Thyroid gland (tissue), 4 donors: ENCODE measurements around the gene UVSSA. TPM values are rescaled to one million over a fixed set of nuclear protein-coding genes. Genes with fewer than 3 reads are reported as not detected.
A peak's percentile ranks its signal among the peaks of the same experiment; 100 is the strongest.

Experiments used
- DNase-seq, 2 donors: peaks; one replicate each; pipeline ENCODE4 v3.0.0-alpha.2; 2019
- H3K27ac ChIP-seq, 3 donors: fragments of 200-600 bp; sonication (generic); 1 replicate in 2 of 3; 2 replicates in 1 of 3; pipeline ENCODE4 v1.5.1; 2016 to 2019; ENCODE audit warnings: mild to moderate bottlenecking in 1 of 3, moderate library complexity in 1 of 3
- H3K27me3 ChIP-seq: fragments of 200-600 bp; sonication (generic); one replicate; pipeline ENCODE4 v1.5.1; 2019
- H3K36me3 ChIP-seq, 2 donors: fragments of 200-600 bp; sonication (generic); one replicate each; pipeline ENCODE4 v1.5.1; 2016 to 2019
- H3K4me1 ChIP-seq, 2 donors: fragments of 200-600 bp; sonication (generic); one replicate each; pipeline ENCODE4 v1.5.1; 2017 to 2019
- H3K4me3 ChIP-seq, 3 donors: fragments of 200-600 bp; sonication (generic); replicated peaks in 1 of 3; 1 replicate in 2 of 3; 2 replicates in 1 of 3; pipeline ENCODE4 v1.5.1; 2016; ENCODE audit warnings: mild to moderate bottlenecking in 1 of 3
- H3K9me3 ChIP-seq: fragments of 200-600 bp; sonication (generic); one replicate; pipeline ENCODE4 v1.5.1; 2017
- POLR2A ChIP-seq, 2 donors: fragments of 450-650 bp; IDR thresholded peaks; one replicate each; pipeline ENCODE4 v1.6.1; 2017; ENCODE audit warnings: antibody characterized with exemption in 2 of 2, mild to moderate bottlenecking in 2 of 2, moderate library complexity in 1 of 2
- WGBS, 2 donors: methylation state at CpG; one replicate each; pipeline ENCODE4 v1.1.5; 2017; 5-methylcytosine and 5-hydroxymethylcytosine counted together
- intact Hi-C: fragments of 100-400 bp; cut with DNase I; formaldehyde crosslinking; loops from one replicate; pipeline ENCODE4 v1.15.1; 2023
- total RNA-seq, 4 donors: library from RNA; depleted of rRNA; stranded (reverse); fragments of >200 nt; gene quantifications; one replicate each; pipeline ENCODE4 v1.2.3, GENCODE V29; 2016
- TF ChIP-seq, protein P1 (sequence below), 6 experiments: fragments of 200-600 bp in 3 of 6; fragments of 450-650 bp in 3 of 6; sonication (generic) in 3 of 6; IDR thresholded peaks; one replicate each; pipeline ENCODE4 v1.5.1; 2016 to 2019; ENCODE audit warnings: antibody characterized with exemption in 6 of 6, mild to moderate bottlenecking in 2 of 6, inconsistent platforms in 1 of 6, moderate library complexity in 1 of 6

Gene UVSSA
- total RNA-seq, 4 donors from 2014 or later: 16.7 to 38.7 (median 27.7) TPM

GRCh38 chr4:1307951-1308735 is 38.9 kb upstream of the UVSSA start:
- peaks cover 39 to 60% of the 10 kb centered on the region in 2 donors for H3K4me1 ChIP-seq
- peak in 1 of 2 donors; percentile 22 for DNase-seq
- H3K27ac ChIP-seq: peak overlapping the region; percentile 73 to 85 (median 82)
- intact Hi-C loops: no loop called here
- H3K36me3 ChIP-seq: peaks cover 4 to 5% of the 10 kb centered on the region in 2 donors
- H3K9me3 ChIP-seq: no peaks in the 10 kb centered on the region
- TF ChIP-seq POLR2A (IDR thresholded peaks at IDR 0.05): no peak
- TF ChIP-seq, protein P1, sequence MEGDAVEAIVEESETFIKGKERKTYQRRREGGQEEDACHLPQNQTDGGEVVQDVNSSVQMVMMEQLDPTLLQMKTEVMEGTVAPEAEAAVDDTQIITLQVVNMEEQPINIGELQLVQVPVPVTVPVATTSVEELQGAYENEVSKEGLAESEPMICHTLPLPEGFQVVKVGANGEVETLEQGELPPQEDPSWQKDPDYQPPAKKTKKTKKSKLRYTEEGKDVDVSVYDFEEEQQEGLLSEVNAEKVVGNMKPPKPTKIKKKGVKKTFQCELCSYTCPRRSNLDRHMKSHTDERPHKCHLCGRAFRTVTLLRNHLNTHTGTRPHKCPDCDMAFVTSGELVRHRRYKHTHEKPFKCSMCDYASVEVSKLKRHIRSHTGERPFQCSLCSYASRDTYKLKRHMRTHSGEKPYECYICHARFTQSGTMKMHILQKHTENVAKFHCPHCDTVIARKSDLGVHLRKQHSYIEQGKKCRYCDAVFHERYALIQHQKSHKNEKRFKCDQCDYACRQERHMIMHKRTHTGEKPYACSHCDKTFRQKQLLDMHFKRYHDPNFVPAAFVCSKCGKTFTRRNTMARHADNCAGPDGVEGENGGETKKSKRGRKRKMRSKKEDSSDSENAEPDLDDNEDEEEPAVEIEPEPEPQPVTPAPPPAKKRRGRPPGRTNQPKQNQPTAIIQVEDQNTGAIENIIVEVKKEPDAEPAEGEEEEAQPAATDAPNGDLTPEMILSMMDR (IDR thresholded peaks at IDR 0.05): no peak
- no peaks in the 10 kb centered on the region for H3K27me3 ChIP-seq
- 87% methylated on average over 34 of the region's 34 CpGs for WGBS, 2 donors
- H3K4me3 ChIP-seq: no peak overlapping the region

GRCh38 chr4:1309261-1310010 is 37.6 kb upstream of the UVSSA start:
- 3 to 7% methylated on average over 15 to 28 of the region's 36 CpGs for WGBS, 2 donors
- intact Hi-C loops: no loop called here

GRCh38 chr4:1310031-1310795 is 36.8 kb upstream of the UVSSA start:
- intact Hi-C loops: no loop called here
- DNase-seq: no peak
- WGBS, 2 donors: 77 to 85% methylated on average over 21 to 23 of the region's 32 CpGs
- Histone ChIP-seq H3K4me3 (peak overlapping the region in 1 of 3 donors; percentile 32), H3K36me3 (peaks cover 19 to 23% of the 10 kb centered on the region in 2 donors), H3K4me1 (peaks cover 38 to 42% of the 10 kb centered on the region in 2 donors), H3K27ac (peak overlapping the region in 2 of 3 donors; percentile 9 to 73), H3K27me3 (no peaks in the 10 kb centered on the region), H3K9me3 (no peaks in the 10 kb centered on the region)
- TF ChIP-seq, protein P1 (IDR thresholded peaks at IDR 0.05): no peak
- no peak for TF ChIP-seq POLR2A (IDR thresholded peaks at IDR 0.05)

More at GRCh38 chr4:1309261-1310010, 37.6 kb upstream of the UVSSA start:
- TF ChIP-seq, protein P1 (IDR thresholded peaks at IDR 0.05): peak in 2 of 6 experiments; percentile 0 to 19
- TF ChIP-seq POLR2A (IDR thresholded peaks at IDR 0.05): peak in 1 of 2 donors; percentile 49
- Histone ChIP-seq H3K36me3 (peaks cover 13 to 18% of the 10 kb centered on the region in 2 donors), H3K9me3 (no peaks in the 10 kb centered on the region), H3K4me3 (peak overlapping the region in 1 of 3 donors; percentile 32), H3K27me3 (no peaks in the 10 kb centered on the region), H3K27ac (peak overlapping the region in 2 of 3 donors; percentile 73 to 85), H3K4me1 (peaks cover 39 to 48% of the 10 kb centered on the region in 2 donors)
- peak; percentile 98 to 99 for DNase-seq

DNA sequence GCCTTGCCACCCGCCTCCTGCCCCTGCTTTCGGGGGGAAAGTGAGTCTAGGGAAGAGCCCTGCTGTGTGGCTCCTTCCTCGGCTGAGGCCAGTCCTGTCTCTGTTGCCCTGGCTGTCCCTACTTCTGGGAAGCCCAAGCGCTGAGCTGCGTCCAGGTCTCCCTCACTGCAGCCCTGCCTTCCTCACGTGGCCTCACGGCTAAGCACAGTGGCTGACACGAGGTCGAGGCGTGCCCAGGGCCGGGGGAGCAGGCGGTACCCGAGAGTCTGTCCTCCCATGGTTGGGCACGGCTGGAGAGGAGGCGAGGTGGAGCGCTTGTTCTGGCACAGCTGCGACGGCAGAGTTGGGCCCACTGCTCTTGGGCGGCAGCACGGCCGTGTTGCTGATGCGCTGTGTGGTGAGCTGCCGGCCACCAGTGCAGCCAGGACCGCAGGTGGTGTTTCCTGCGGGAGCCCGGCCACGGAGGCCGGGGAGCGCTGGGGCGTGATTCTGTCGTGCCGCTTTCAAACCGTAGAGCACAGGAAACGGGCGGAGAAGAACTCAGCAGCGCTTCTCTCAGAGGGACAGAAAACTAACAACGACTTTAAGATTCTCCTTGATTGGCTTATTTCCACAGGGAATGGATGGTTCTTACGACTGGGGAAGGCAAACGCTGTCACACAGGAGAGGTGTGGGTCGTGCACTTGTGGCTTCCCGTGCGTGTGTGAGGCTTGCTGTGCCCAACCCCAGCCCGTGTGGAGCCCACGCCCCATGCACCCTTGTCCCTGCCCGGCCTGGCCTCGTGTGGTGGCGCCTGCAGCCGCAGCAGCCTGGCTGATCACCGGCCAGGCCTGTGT is 36.0 kb upstream of the UVSSA start:
- H3K27me3 ChIP-seq: no peaks in the 10 kb centered on the region
- H3K4me1 ChIP-seq: peaks cover 30 to 34% of the 10 kb centered on the region in 2 donors
- TF ChIP-seq POLR2A (IDR thresholded peaks at IDR 0.05): no peak
- TF ChIP-seq, protein P1 (IDR thresholded peaks at IDR 0.05): no peak
- peaks cover 22 to 29% of the 10 kb centered on the region in 2 donors for H3K36me3 ChIP-seq
- no peak for DNase-seq
- WGBS, 2 donors: 82 to 84% methylated on average over 21 to 31 of the region's 49 CpGs
- H3K4me3 ChIP-seq: no peak overlapping the region
- H3K9me3 ChIP-seq: no peaks in the 10 kb centered on the region
- intact Hi-C loops: no loop called here
- H3K27ac ChIP-seq: no peak overlapping the region
